Endothelial cell (in vitro differentiated cells): Measurements from ENCODE around the gene PRTG. TPM values are rescaled to one million over a fixed set of nuclear protein-coding genes. Genes with fewer than 3 reads are reported as not detected.

Experiments used
- DNase-seq: peaks from one replicate; pipeline ENCODE4 v3.0.0; 2021; ENCODE audit warnings: low spot score
- H3K27ac Mint-ChIP-seq: one replicate; pipeline ENCODE4 v1.8.0; 2021; ENCODE audit warnings: mixed read lengths, inconsistent platforms; ENCODE audit not compliant: unreplicated experiment
- H3K27me3 Mint-ChIP-seq: one replicate; pipeline ENCODE4 v1.8.0; 2021; ENCODE audit warnings: mild to moderate bottlenecking, moderate library complexity, mixed read lengths, inconsistent platforms; ENCODE audit not compliant: unreplicated experiment
- H3K36me3 Mint-ChIP-seq: one replicate; pipeline ENCODE4 v1.8.0; 2021; ENCODE audit warnings: mild to moderate bottlenecking, low read depth, mixed read lengths, inconsistent platforms; ENCODE audit not compliant: unreplicated experiment
- H3K4me1 Mint-ChIP-seq: one replicate; pipeline ENCODE4 v1.8.0; 2021; ENCODE audit warnings: mild to moderate bottlenecking, mixed read lengths, inconsistent platforms; ENCODE audit not compliant: unreplicated experiment
- H3K4me3 Mint-ChIP-seq: one replicate; pipeline ENCODE4 v1.8.0; 2021; ENCODE audit warnings: mild to moderate bottlenecking, mixed read lengths, inconsistent platforms; ENCODE audit not compliant: unreplicated experiment
- H3K9me3 Mint-ChIP-seq: one replicate; pipeline ENCODE4 v1.8.0; 2021; ENCODE audit warnings: mixed read lengths, inconsistent platforms; ENCODE audit not compliant: unreplicated experiment
- total RNA-seq: library from RNA; stranded (reverse); fragmentation: NEBNext Ultra II Directional; extraction: Animal tissue kit (Norgen Biotek cat#: 25700); gene quantifications from one replicate; pipeline ENCODE4 v1.2.1, GENCODE V29; 2021; ENCODE audit not compliant: unreplicated experiment
- TF ChIP-seq, protein P1 (sequence below): fragments of 200-600 bp; sonication (generic); IDR thresholded peaks from one replicate; pipeline ENCODE4 v1.5.0; 2021; ENCODE audit warnings: antibody characterized with exemption; ENCODE audit not compliant: unreplicated experiment

The PRTG gene
- total RNA-seq, 1 donor from 2014 or later: 165 TPM

DNA sequence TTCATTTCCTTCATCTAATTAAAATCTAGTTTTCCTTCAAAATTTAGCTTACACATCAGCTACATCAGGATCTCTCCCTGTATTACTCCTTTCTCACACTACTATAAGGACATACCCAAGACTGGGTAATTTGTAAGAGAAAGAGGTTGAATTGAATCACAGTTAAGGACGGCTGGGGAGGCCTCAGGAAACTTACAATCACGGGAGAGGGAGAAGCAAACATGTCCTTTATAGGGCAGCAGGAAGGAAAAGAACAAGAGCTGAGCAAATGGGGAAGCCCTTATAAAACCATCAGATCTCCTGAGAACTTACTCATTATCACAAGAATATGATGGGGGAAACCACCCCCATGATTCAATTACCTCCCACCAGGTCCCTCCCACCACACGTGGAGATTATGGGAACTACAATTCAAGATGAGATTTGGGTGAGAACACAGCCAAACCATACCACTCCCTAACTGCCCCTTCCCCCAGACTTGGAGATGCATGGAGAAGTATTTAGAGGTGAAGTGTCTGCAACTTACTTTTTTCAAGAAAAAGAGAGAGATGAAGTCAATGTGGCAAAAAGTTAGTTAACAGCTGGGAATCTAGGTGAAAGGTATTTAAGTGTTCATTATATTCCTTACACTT, 21.3 kb downstream of the PRTG start:
- TF ChIP-seq, protein P1, sequence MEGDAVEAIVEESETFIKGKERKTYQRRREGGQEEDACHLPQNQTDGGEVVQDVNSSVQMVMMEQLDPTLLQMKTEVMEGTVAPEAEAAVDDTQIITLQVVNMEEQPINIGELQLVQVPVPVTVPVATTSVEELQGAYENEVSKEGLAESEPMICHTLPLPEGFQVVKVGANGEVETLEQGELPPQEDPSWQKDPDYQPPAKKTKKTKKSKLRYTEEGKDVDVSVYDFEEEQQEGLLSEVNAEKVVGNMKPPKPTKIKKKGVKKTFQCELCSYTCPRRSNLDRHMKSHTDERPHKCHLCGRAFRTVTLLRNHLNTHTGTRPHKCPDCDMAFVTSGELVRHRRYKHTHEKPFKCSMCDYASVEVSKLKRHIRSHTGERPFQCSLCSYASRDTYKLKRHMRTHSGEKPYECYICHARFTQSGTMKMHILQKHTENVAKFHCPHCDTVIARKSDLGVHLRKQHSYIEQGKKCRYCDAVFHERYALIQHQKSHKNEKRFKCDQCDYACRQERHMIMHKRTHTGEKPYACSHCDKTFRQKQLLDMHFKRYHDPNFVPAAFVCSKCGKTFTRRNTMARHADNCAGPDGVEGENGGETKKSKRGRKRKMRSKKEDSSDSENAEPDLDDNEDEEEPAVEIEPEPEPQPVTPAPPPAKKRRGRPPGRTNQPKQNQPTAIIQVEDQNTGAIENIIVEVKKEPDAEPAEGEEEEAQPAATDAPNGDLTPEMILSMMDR: no peak
- no peak for DNase-seq
- Mint-ChIP-seq H3K4me1 (peaks cover 25% of the 10 kb centered on the region), H3K9me3 (no peaks in the 10 kb centered on the region), H3K27ac (no peak overlapping the region), H3K4me3 (peak overlapping the region; percentile 72), H3K27me3 (peaks cover 4% of the 10 kb centered on the region), H3K36me3 (peaks cover 42% of the 10 kb centered on the region)

DNA sequence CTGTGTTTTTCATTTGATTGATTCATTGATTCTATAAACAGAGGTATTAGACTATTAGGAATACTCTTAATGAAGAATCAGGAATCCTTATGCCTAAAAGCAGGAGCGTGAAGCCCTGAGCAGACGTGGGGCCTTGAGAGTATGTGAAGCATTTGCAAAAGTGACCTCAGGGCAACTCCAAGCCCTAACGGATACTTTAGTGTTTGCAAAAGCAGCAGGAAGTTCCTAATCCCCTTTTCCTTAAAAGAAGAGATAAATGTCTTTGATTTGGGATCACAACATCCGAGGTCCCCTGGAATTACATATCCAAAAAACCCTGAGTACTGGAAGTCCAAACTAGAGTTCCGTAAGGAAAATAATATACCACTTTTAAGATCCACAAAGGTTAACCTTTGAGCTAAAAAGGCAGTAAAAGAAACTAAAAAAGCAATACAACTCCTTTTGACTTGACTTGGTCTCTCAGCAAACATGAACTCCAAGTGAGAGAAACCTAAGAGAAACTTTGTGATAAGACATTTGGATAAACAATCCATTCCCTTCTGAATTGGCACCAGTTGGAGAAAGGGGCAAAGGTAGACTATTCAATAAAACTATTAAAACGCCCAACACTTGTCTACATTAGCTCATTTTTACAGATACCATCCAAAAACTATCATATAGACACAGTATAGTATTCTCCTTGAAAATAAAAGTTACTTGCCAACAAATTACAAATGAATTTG, 27.4 kb downstream of the PRTG start:
- no peaks in the 10 kb centered on the region for H3K9me3 Mint-ChIP-seq
- peaks cover 2% of the 10 kb centered on the region for H3K27me3 Mint-ChIP-seq
- H3K36me3 Mint-ChIP-seq: peaks cover 18% of the 10 kb centered on the region
- peaks cover 37% of the 10 kb centered on the region for H3K4me1 Mint-ChIP-seq
- peak overlapping the region; percentile 25 for H3K4me3 Mint-ChIP-seq
- TF ChIP-seq, protein P1: no peak
- peak overlapping the region; percentile 91 for H3K27ac Mint-ChIP-seq
- DNase-seq: peak; percentile 13

DNA sequence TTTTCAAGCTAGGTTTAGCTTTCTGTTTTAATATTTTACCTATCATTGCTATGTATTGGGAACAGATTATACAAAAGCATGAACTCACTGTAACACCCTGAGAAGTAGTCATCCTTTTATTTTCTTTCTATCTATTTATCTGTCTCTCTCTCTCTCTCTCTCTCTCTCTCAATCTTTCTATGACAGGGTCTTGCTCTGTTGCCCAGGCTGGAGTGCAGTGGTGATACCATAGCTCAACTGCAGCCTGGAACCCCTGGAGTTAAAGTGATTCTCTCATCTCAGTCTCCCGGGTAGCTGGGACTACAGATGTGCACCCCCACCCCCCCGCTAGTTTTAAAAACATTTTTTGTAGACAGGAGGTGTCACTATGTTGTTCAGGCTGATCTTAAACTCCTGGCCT, 28.9 kb downstream of the PRTG start:
- no peak overlapping the region for H3K27ac Mint-ChIP-seq
- TF ChIP-seq, protein P1: no peak
- H3K9me3 Mint-ChIP-seq: no peaks in the 10 kb centered on the region
- H3K4me1 Mint-ChIP-seq: peaks cover 35% of the 10 kb centered on the region
- peaks cover 15% of the 10 kb centered on the region for H3K36me3 Mint-ChIP-seq
- H3K27me3 Mint-ChIP-seq: no peaks in the 10 kb centered on the region
- no peak for DNase-seq
- no peak overlapping the region for H3K4me3 Mint-ChIP-seq

DNA sequence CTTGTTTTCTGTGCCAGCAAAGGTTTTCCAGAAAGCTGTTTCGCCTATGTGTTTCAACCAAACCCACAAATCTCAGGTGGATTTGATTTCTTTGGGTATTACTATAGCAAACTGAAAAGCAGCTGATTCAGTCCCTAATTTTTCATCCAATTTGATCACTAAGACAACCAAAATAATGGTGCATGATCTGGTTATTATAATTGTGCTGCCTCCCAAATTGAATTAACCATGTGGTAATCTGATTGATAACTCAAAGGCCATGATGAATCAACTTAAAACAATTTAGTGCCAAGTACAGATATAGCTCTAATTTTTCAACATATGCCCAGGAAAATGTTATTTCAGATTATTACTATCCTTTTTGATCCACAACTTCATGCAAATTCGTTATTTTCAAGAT, 30.6 kb downstream of the PRTG start:
- Mint-ChIP-seq H3K9me3 (no peaks in the 10 kb centered on the region), H3K36me3 (peaks cover 9% of the 10 kb centered on the region), H3K4me1 (peaks cover 27% of the 10 kb centered on the region), H3K4me3 (no peak overlapping the region), H3K27me3 (no peaks in the 10 kb centered on the region), H3K27ac (no peak overlapping the region)
- no peak for DNase-seq
- TF ChIP-seq, protein P1: no peak

DNA sequence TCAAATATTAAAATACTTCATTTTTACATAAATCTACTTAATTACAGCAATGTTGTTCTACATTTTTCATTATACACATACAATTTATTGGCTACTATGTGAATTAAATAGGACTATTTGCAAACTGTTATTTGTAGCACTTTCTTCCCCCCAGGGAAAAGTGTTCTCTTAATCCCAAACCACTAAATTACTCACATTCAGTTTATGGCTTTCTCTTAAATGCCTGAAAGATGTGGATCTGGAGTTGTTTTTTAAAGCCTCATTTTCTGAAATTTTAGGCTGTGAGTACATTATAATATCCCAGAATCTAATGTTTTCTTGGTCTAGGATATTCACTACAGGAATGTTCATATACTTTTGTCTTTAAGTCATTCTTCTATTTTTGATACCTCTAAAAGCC, 32.7 kb downstream of the PRTG start:
- Mint-ChIP-seq H3K36me3 (peaks cover 9% of the 10 kb centered on the region), H3K4me1 (peaks cover 13% of the 10 kb centered on the region), H3K9me3 (no peaks in the 10 kb centered on the region), H3K27me3 (no peaks in the 10 kb centered on the region), H3K4me3 (no peak overlapping the region), H3K27ac (no peak overlapping the region)
- TF ChIP-seq, protein P1: no peak
- DNase-seq: no peak
